ENCODE data around the gene DCBLD1.

DNA sequence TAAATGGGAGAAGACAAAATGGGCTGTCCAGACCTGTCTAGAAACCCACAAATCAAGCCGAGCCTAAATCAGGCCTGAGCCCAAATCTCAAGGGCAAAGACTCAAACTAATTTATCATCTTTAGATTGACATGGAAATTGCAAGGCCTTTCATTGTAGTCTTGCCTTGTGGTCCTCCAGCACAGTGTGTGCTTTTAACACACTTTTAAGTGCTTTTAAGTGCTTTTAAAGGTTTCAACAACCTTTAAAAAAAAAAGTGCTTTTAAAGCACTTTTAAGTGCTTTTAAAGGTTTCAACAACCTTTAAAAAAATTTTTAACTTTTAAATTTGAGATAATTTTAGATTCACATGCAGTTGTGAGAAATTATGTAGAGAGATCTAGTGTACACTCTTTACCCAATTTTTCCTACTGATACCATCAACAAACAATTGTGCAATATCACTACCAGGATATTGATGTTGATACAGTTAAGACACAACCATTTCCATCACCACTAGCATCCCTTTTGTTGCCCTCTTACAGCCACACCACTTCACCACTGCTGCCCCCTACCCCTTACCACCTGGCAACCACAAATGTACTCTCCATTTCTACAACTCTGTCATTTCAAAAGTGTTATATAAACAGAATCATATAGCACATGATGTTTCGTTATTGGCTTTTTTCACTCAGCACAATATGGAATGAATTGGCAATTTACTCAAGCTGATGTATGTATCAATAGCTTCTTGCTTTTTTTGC is 23.1 kb upstream of the DCBLD1 start:
- TF ChIP-seq, protein P1, sequence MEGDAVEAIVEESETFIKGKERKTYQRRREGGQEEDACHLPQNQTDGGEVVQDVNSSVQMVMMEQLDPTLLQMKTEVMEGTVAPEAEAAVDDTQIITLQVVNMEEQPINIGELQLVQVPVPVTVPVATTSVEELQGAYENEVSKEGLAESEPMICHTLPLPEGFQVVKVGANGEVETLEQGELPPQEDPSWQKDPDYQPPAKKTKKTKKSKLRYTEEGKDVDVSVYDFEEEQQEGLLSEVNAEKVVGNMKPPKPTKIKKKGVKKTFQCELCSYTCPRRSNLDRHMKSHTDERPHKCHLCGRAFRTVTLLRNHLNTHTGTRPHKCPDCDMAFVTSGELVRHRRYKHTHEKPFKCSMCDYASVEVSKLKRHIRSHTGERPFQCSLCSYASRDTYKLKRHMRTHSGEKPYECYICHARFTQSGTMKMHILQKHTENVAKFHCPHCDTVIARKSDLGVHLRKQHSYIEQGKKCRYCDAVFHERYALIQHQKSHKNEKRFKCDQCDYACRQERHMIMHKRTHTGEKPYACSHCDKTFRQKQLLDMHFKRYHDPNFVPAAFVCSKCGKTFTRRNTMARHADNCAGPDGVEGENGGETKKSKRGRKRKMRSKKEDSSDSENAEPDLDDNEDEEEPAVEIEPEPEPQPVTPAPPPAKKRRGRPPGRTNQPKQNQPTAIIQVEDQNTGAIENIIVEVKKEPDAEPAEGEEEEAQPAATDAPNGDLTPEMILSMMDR (IDR thresholded peaks at IDR 0.05; ENCODE audit: low read length), result no peak
- no peak for TF ChIP-seq EZH2 (IDR thresholded peaks at IDR 0.05; ENCODE audit: borderline replicate concordance, low read length)

Measured in OCI-LY1 (cell line).